Spleen (tissue), 7 donors: ENCODE measurements around the gene CHD9.
A peak's percentile ranks its signal among the peaks of the same experiment; 100 is the strongest.

Experiments
- CTCF ChIP-seq, 11 experiments: fragments of 200-600 bp in 7 of 11; fragments of 450-650 bp in 4 of 11; sonication (generic) in 4 of 11; IDR thresholded peaks in 8 of 11; conservative IDR thresholded peaks in 3 of 11; 1 replicate in 7 of 11; 2 replicates in 4 of 11; pipeline versions ENCODE4 v1.4.0 to v1.8.0; 2016 to 2021; ENCODE audit warnings: antibody characterized with exemption in 11 of 11, inconsistent platforms in 4 of 11, mild to moderate bottlenecking in 1 of 11
- POLR2A ChIP-seq, 3 donors: fragments of 450-650 bp; IDR thresholded peaks; one replicate each; pipeline ENCODE4 v1.5.1; 2017; ENCODE audit warnings: antibody characterized with exemption in 3 of 3, mild to moderate bottlenecking in 1 of 3
- POLR2AphosphoS5 ChIP-seq, 3 donors: sonication (generic); formaldehyde crosslinking; IDR thresholded peaks; one replicate each; pipeline ENCODE4 v1.5.1; 2017; ENCODE audit warnings: antibody characterized with exemption in 3 of 3
- donor health status: DM: no; HTN: no; CAD: no; lungs with moderate emphysema.
- donor health status: DM: no; HTN: no; CAD: no.
- donor health status: DM: no; HTN: no; CAD: no.

- peak in 10 of 11 experiments; percentile 9 to 88 (median 72) for TF ChIP-seq CTCF (IDR thresholded peaks at IDR 0.05 in 8 of 11, conservative IDR thresholded peaks at IDR 0.05 in 3 of 11)
- TF ChIP-seq POLR2A (IDR thresholded peaks at IDR 0.05): peak in 1 of 3 donors; percentile 17
- TF ChIP-seq POLR2AphosphoS5 (IDR thresholded peaks at IDR 0.05): peak; percentile 78 to 85 (median 84)
Observed at GRCh38 chr16:53130159-53131049, 75.6 kb downstream of the CHD9 start.
